MM.1S (cell line): ENCODE data around the gene BPGM.

Experiments
- DNase-seq: peaks from one replicate; pipeline ENCODE4 v3.0.0-alpha.2; 2015
- H2AFZ ChIP-seq: fragments of 300-600 bp; sonication (generic); 2 replicates; pipeline ENCODE4 v1.6.0; 2016; ENCODE audit warnings: antibody characterized with exemption, low read length
- H3F3A ChIP-seq: fragments of 300-600 bp; sonication (generic); 2 replicates; pipeline ENCODE4 v1.6.1; 2016; ENCODE audit warnings: mild to moderate bottlenecking, antibody characterized with exemption, low read length, moderate library complexity, mixed read lengths; ENCODE audit not compliant: insufficient read depth
- H3K27ac ChIP-seq: fragments of 300-600 bp; sonication (generic); 2 replicates; pipeline ENCODE4 v1.5.1; 2016; ENCODE audit warnings: mild to moderate bottlenecking, low read length
- H3K27me3 ChIP-seq: fragments of 300-600 bp; sonication (generic); replicated peaks from 2 replicates; pipeline ENCODE4 v1.6.0; 2016; ENCODE audit warnings: low read length; ENCODE audit not compliant: insufficient read depth
- H3K36me3 ChIP-seq: fragments of 300-600 bp; sonication (generic); replicated peaks from 2 replicates; pipeline ENCODE4 v1.6.1; 2016; ENCODE audit warnings: mild to moderate bottlenecking, low read length, mixed read lengths; ENCODE audit not compliant: insufficient read depth
- H3K4me1 ChIP-seq: fragments of 300-600 bp; sonication (generic); 2 replicates; pipeline ENCODE4 v1.6.1; 2016; ENCODE audit warnings: low read length, mixed read lengths
- H3K4me2 ChIP-seq: fragments of 300-600 bp; sonication (generic); 2 replicates; pipeline ENCODE4 v1.6.0; 2016; ENCODE audit warnings: low read depth, low read length
- H3K4me3 ChIP-seq: fragments of 300-600 bp; sonication (generic); 2 replicates; pipeline ENCODE4 v1.5.1; 2016; ENCODE audit warnings: low read length, mixed read lengths
- H3K79me2 ChIP-seq: fragments of 300-600 bp; sonication (generic); 2 replicates; pipeline ENCODE4 v1.6.1; 2016; ENCODE audit warnings: mixed run types, low read length, mixed read lengths
- H3K9ac ChIP-seq: fragments of 300-600 bp; sonication (generic); 2 replicates; pipeline ENCODE4 v1.6.1; 2016; ENCODE audit warnings: low read length, mixed read lengths
- H3K9me2 ChIP-seq: fragments of 300-600 bp; sonication (generic); replicated peaks from 2 replicates; pipeline ENCODE4 v1.6.1; 2016; ENCODE audit warnings: mild to moderate bottlenecking, low read length, mixed read lengths; ENCODE audit not compliant: insufficient read depth
- H3K9me3 ChIP-seq: fragments of 300-600 bp; sonication (generic); replicated peaks from 2 replicates; pipeline ENCODE4 v1.6.1; 2016; ENCODE audit warnings: mild to moderate bottlenecking, low read length, mixed read lengths; ENCODE audit not compliant: insufficient read depth
- H4K20me1 ChIP-seq: fragments of 300-600 bp; sonication (generic); 2 replicates; pipeline ENCODE4 v1.6.1; 2016; ENCODE audit warnings: mild to moderate bottlenecking, low read length, moderate library complexity, mixed read lengths; ENCODE audit not compliant: insufficient read depth
- CTCF ChIP-seq: fragments of 300-600 bp; sonication (generic); IDR thresholded peaks from 2 replicates; pipeline ENCODE4 v1.5.1; 2016; ENCODE audit warnings: antibody characterized with exemption, low read length, mixed read lengths
- EZH2 ChIP-seq: fragments of 300-600 bp; sonication (generic); optimal IDR thresholded peaks from 2 replicates; pipeline ENCODE3; 2017; ENCODE audit warnings: low read depth, mild to moderate bottlenecking, antibody characterized with exemption, low read length, mixed read lengths
- EZH2phosphoT487 ChIP-seq: fragments of 300-600 bp; sonication (generic); IDR thresholded peaks from 2 replicates; pipeline ENCODE4 v1.6.1; 2018; ENCODE audit warnings: antibody characterized with exemption, low read length

Gene BPGM

GRCh38 chr7:134623193-134623592, 23.5 kb upstream of the BPGM start:
- Histone ChIP-seq H3K4me1 (no peaks in the 10 kb centered on the region), H3K4me2 (no peak overlapping the region), H2AFZ (no peak overlapping the region), H4K20me1 (no peaks in the 10 kb centered on the region), H3K9me2 (no peaks in the 10 kb centered on the region), H3F3A (no peaks in the 10 kb centered on the region), H3K79me2 (no peaks in the 10 kb centered on the region), H3K9me3 (no peaks in the 10 kb centered on the region), H3K27me3 (no peaks in the 10 kb centered on the region), H3K9ac (no peak overlapping the region), H3K36me3 (no peaks in the 10 kb centered on the region), H3K27ac (no peak overlapping the region), H3K4me3 (no peak overlapping the region)
- TF ChIP-seq EZH2phosphoT487 (no peak), CTCF (no peak), EZH2 (no peak)
- DNase-seq: no peak

- no peaks in the 10 kb centered on the region for H3K9me2 ChIP-seq
Observed at GRCh38 chr7:134625550-134625949, 21.1 kb upstream of the BPGM start.

GRCh38 chr7:134627109-134627774, 19.4 kb upstream of the BPGM start:
- Histone ChIP-seq H2AFZ (no peak overlapping the region), H3K27ac (no peak overlapping the region), H3K9me3 (no peaks in the 10 kb centered on the region), H3K9ac (no peak overlapping the region), H3F3A (no peaks in the 10 kb centered on the region), H3K4me2 (no peak overlapping the region), H3K9me2 (no peaks in the 10 kb centered on the region), H4K20me1 (no peaks in the 10 kb centered on the region), H3K36me3 (no peaks in the 10 kb centered on the region), H3K4me1 (no peaks in the 10 kb centered on the region), H3K27me3 (no peaks in the 10 kb centered on the region), H3K79me2 (no peaks in the 10 kb centered on the region), H3K4me3 (no peak overlapping the region)
- no peak for TF ChIP-seq EZH2phosphoT487
- TF ChIP-seq EZH2: no peak
- TF ChIP-seq CTCF: no peak
- DNase-seq: no peak

More at GRCh38 chr7:134625550-134625949, 21.1 kb upstream of the BPGM start:
- no peaks in the 10 kb centered on the region for H3K4me1 ChIP-seq
- H3K27me3 ChIP-seq: no peaks in the 10 kb centered on the region
- H3K9me3 ChIP-seq: no peaks in the 10 kb centered on the region
- no peaks in the 10 kb centered on the region for H3K79me2 ChIP-seq
- no peak overlapping the region for H2AFZ ChIP-seq
- no peak overlapping the region for H3K4me3 ChIP-seq
- TF ChIP-seq CTCF (no peak), EZH2 (no peak), EZH2phosphoT487 (no peak)
- no peaks in the 10 kb centered on the region for H3F3A ChIP-seq
- no peak for DNase-seq
- H3K27ac ChIP-seq: no peak overlapping the region
- H3K4me2 ChIP-seq: no peak overlapping the region
- no peaks in the 10 kb centered on the region for H4K20me1 ChIP-seq
- no peak overlapping the region for H3K9ac ChIP-seq
- no peaks in the 10 kb centered on the region for H3K36me3 ChIP-seq
